Measurements from ENCODE around the gene ZRANB2.

- TF ChIP-seq SP1 (IDR thresholded peaks at IDR 0.05) (no peak), FOXM1 (IDR thresholded peaks at IDR 0.05; ENCODE audit: borderline replicate concordance) (no peak)
Observed at GRCh38 chr1:71033136-71033535, 47.7 kb downstream of the ZRANB2 start.
